Activated CD4-positive, alpha-beta T cell treated with anti-CD3 and anti-CD28 coated beads, Interleukin-2, Interleukin-6, amounts not matched to agents 100 ng/mL and 50 ng/mL, durations not matched to agents 16 hours and 8 hours (primary cell): ENCODE measurements around the gene NUDT1.
"Not testable (repeated sequence)": the region's sequence is repeated elsewhere in the genome, so short reads cannot be mapped to it uniquely, and the experiment has no call there.

ENCODE experiments used
- DNase-seq: peaks from one replicate; pipeline ENCODE4 v3.0.0-alpha.2; 2020

Gene NUDT1

GRCh38 chr7:2251381-2251780 lies 9.4 kb downstream of the NUDT1 start:
- no peak for DNase-seq

GRCh38 chr7:2251841-2252771 lies 10.1 kb downstream of the NUDT1 start:
- DNase-seq = no peak

GRCh38 chr7:2253021-2253420 lies 11.0 kb downstream of the NUDT1 start:
- DNase-seq = no peak

- DNase-seq = no peak
Observed at GRCh38 chr7:2253525-2254244, 11.7 kb downstream of the NUDT1 start.

GRCh38 chr7:2254429-2255144 lies 12.6 kb downstream of the NUDT1 start:
- no peak for DNase-seq

- DNase-seq = peak; percentile 46
Observed at GRCh38 chr7:2255145-2256139, 13.4 kb downstream of the NUDT1 start.

- DNase-seq = no peak
Observed at GRCh38 chr7:2256306-2257045, 14.4 kb downstream of the NUDT1 start.

GRCh38 chr7:2257046-2257551 lies 15.1 kb downstream of the NUDT1 start:
- no peak for DNase-seq

GRCh38 chr7:2257651-2258050 lies 15.6 kb downstream of the NUDT1 start:
- no peak for DNase-seq

- DNase-seq = no peak
Observed at GRCh38 chr7:2258661-2259365, 16.8 kb downstream of the NUDT1 start.

GRCh38 chr7:2259480-2259879 lies 17.5 kb downstream of the NUDT1 start:
- no peak for DNase-seq

GRCh38 chr7:2260820-2261219 lies 18.8 kb downstream of the NUDT1 start:
- no peak for DNase-seq

GRCh38 chr7:2261611-2262010 lies 19.6 kb downstream of the NUDT1 start:
- no peak for DNase-seq

- DNase-seq = no peak
Observed at GRCh38 chr7:2263176-2263575, 21.1 kb downstream of the NUDT1 start.

- no peak for DNase-seq
Observed at GRCh38 chr7:2264158-2264557, 22.1 kb downstream of the NUDT1 start.

GRCh38 chr7:2266911-2267310 lies 24.9 kb downstream of the NUDT1 start:
- no peak for DNase-seq

GRCh38 chr7:2269089-2269990 lies 27.3 kb downstream of the NUDT1 start:
- DNase-seq = not testable (repeated sequence)

GRCh38 chr7:2269991-2270460 lies 28.0 kb downstream of the NUDT1 start:
- DNase-seq = no peak

GRCh38 chr7:2270495-2270894 lies 28.5 kb downstream of the NUDT1 start:
- no peak for DNase-seq
